Left colon (tissue), 2 donors: ENCODE results near the gene CST7. TPM values are rescaled to one million over a fixed set of nuclear protein-coding genes. Genes with fewer than 3 reads are reported as not detected.
"Not testable (repeated sequence)": the region's sequence is repeated elsewhere in the genome, so short reads cannot be mapped to it uniquely, and the experiment has no call there.

ENCODE experiments used
- ATAC-seq: fragments of 200-7000 bp; cut with Tn5 transposase; one replicate; pipeline ENCODE4 v1.9.1; 2020; ENCODE audit warnings: mild to moderate bottlenecking, moderate library complexity
- DNase-seq, 2 donors: peaks; one replicate each; pipeline ENCODE4 v3.0.0-alpha.2; 2020
- intact Hi-C, 2 donors: fragments of 100-400 bp; cut with DNase I in 1 of 2; cut with micrococcal nuclease in 1 of 2; formaldehyde crosslinking; loops; one replicate each; pipeline versions ENCODE4 v1.11.2 to v1.14.0; 2022; cut with DNase I, micrococcal nuclease
- total RNA-seq, 2 donors: library from RNA; stranded (reverse); fragmentation: NEBNext Ultra II Directional; extraction: Animal tissue kit (Norgen Biotek cat#: 25700); gene quantifications; one replicate each; pipeline ENCODE4 v1.2.1, GENCODE V29; 2021
- donor health status: DM: no; HTN: no; CAD: no.
- donor health status: DM: yes; HTN: yes; CAD: no.

CST7 gene
- total RNA-seq, 2 donors from 2014 or later, result 0.85 to 1.8 TPM

DNA sequence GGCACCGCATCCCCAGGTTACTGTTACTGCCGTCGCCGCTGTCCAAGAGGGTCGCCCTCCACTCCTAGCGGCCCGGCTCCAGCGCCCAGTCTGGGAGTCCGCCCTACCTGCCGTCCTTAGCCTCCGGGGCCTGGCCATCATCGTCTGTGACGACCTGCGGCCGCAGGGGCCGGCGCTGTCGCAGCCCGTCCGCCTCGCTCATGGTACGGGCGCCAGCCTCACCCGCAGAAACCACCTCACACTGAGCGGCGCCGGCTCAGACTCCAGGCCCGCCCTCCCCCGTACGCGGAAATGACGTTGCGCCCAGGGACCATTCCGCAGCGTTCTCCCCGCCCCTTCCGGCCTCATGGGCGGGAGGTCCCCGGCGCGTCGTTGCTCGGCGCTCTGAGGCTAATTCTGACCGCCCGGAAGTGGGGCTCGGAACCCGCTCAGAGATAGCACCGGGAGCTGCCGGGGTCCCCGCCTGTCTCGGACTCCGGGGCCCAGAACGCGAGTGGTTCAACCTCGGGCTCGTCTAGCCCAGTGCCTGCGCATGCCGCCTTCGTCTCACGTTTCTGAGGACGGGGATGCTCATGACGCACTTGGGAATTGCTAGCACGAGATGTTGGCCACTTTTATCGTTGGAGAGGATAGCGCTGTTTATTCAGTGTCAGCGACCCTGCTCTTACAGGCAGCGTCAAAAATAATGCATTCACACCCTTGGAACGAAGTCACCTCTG is 43.6 kb downstream of the CST7 start, which contains the start of gene APMAP:
Gene APMAP (minus strand): TSS at position 265 of the 719 bp plus-strand sequence. CDS start 63 bp downstream, at position 202.
- ATAC-seq (peak; percentile 97), DNase-seq (peak; percentile 95 to 99)
- intact Hi-C loops, result loop anchor here (10.0 kb wide), 2 partner anchors 182 to 412 kb away; partner anchors contain the start of gene GINS1 (in 1 of the 2)

DNA sequence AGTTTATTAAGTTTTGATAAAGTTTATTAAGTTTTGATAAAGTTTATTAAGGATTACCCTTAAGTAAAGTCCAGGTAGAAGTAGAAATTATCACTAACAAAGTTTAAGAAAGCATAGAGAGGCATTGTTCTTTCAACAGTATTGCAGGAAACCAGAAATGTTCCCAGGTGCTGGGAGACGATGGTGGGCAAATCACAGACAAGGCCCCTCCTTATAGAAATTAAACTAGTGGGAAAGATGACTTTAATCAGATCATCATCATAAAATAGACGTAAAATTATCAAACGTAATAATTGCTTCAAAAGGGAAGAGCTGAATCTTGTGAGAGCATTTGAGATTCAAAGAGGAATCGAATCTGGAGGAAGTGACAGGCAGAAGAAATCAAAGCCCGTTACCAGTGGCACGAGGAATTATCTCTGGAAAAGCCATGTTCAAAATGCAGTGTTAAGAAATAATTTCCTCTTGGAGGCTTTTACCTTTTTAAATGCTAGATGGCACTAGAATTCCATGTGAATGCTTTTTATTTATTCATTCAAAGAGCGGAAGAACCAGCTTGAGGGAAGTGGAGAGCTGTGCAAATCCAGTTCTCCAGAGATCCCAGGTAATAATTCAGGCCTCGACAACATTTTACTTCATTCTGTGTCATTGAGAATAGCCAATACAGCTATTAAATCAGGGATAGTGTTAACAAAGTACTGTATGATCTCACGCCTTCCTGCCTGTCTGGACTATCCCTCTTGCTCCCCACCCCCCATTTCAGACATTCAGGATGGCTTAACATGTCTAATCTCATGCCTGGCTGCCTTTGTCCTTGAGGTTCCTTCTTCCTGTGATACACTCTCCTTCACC is 44.5 kb downstream of the CST7 start:
- DNase-seq (no peak), ATAC-seq (peak; percentile 32)
- intact Hi-C loops, result loop anchor here (2.0 to 10.0 kb wide), 3 partner anchors 71 to 411 kb away; partner anchors contain the start of gene GINS1 (in 1 of the 2)

DNA sequence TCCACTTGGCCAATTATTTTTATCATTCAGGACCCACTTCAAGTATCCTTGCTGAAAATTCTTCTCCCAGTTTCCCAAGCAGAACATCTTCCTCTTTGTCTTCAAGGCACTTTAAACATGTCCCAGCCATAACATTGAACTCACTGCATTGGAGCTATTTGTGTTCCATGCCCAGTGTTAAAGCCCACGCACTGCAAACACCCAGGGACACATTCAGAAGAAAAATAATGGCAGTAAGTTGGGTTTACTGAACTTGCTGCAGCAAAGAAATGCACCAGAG is 45.1 kb downstream of the CST7 start:
- intact Hi-C loops, result loop anchor here (2.0 to 10.0 kb wide), 3 partner anchors 71 to 411 kb away; partner anchors contain the start of gene GINS1 (in 1 of the 2)
- ATAC-seq (no peak), DNase-seq (no peak)

DNA sequence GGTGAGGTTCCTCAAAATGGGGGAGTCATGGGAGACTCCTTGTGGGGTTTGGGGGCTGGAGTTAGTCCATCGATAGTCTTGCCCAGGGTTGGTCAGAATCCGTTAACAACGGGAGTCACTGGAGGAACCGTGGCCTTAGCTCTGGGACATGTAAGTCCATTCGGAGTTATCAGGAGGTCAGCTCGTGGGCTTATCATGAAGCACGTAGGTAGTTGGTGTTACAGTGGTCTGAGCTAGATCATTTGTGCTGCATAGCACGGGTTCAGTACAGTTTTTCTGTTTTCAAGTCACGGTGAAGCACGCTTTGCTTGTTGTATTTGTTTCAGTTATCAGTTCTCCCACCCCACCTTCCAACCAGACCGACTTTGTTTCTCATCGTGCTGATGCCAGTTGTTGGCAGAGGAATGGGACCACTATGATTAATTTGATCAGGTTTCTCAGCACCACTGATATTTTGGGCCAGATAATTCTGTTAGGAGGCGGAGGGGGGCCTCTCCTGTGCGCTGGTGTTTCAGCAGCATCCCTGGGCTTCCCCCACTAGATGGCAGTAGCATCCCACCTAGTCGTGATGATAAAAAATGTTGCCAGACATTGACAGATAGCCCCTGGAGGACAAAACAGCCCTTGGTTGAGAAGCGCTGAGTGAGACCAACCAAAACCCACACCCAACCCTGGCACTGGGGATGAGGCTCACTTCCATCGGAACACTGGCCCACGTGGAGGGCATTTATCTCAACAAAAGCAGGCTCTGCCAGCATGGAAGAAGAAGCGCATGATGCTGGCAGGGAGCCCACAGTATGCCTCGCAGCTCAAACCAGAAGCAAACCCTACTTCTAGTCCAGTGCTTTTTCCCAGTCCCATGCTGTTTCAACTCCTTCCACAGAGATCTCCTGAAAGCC is 45.6 kb downstream of the CST7 start:
- ATAC-seq (peak; percentile 35), DNase-seq (peak; percentile 67 to 86)
- intact Hi-C loops, result loop anchor here (2.0 to 10.0 kb wide), 4 partner anchors 70 to 410 kb away; partner anchors contain the start of gene GINS1 (in 1 of the 2)

DNA sequence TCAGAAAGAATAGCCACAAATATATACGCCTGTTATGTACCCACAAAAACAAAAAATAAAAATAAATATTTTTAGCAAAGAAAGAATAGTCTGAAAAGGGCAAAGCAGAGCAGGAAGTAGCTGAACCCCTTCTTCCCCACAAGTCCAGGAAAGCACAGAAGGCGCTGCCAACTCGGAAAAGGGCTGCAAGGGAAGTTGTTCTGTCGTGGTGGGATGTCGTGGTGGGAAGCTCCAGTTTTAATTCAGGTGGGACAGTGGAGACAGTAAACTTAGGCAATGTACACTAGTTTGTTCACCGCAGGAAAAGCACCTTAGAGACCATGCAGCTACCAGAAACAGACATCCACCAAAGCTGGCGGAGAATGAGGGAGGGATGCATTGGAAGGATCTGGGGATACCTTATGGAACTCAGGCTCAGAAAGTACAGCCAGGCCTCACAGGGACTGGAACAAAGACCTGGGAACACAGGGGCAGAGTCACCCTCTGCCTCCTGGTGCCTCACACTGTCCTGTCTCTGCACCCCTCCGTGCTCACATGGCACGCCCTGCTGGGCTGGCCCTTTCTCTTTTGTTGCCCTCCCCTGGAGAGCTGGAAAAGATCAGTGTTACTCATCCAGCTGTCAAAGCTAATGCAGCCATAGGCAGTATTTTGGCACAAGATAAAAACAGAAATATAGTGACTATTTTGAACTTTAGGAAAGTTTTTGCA is 46.8 kb downstream of the CST7 start:
- intact Hi-C loops, result loop anchor here (2.0 to 10.0 kb wide), 4 partner anchors 69 to 409 kb away; partner anchors contain the start of gene GINS1 (in 1 of the 2)
- no peak for DNase-seq

DNA sequence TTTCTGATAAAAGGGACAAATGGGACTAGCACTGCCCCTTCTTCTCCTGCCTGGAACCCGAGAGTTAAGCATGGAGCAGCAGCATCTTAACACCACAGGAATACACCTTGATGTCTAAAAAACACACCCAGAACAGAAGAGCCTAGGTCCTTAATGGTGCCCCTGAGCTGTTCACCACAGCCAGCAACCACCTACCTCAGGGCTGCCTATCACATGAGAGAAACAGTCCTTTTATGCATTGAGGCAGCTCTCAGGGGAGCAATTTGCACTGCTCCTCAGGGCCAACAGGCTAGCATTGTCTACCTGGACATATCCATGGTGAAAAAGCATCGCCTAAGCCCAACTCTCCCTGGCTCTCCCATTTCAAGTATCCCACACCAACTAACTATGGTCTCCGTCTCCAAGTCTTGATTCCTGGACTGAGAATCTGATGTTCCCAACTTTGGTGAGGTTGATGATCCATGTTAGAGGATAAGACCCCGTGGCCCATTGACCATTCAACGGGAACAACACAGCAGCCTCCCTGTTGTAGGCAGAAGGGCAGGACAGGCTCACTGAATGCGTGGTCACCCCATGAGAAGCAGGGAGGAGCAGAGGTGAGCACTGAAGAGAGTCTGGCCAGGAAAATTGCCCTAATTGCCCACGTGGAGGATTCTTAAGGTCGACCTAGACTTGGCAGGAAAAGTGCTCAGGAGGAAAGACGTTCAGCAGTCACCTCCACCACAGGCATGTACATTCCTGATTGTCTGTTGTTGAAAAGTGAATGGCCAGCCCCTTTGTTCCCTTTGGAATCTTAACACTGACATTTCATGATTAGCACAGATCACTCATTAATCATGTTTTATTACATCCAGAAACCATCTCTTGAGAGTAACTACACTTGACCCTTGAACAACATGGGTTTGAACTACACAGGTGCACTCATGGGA is 47.6 kb downstream of the CST7 start:
- DNase-seq, result no peak
- intact Hi-C loops, result loop anchor here (5.0 to 10.0 kb wide), 3 partner anchors 71 to 408 kb away; partner anchors contain the start of gene GINS1 (in 1 of the 2)
- ATAC-seq, result no peak

More for the DNA sequence above, 46.8 kb downstream of the CST7 start:
- ATAC-seq, result no peak

DNA sequence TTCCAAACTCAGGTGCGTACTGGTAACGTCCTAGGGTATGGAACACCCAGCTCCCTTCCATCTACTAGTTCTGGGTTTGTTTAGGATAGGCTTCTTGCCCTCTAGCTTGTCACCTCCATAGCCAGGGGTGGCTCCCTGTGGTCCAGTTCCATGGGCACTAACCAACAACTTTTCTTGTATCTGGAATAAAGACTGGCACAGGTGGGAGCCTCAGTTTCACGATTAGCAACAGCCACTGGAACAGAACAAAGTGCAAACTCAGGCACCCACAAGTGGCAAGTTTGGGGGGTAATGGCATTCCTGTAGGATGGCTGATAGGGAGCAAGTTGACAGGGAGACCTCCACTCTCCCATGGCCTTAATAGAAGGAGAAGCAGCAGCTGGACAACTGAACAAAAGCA is 49.1 kb downstream of the CST7 start:
- no peak for ATAC-seq
- intact Hi-C loops, result loop anchor here (5.0 to 10.0 kb wide), 3 partner anchors 69 to 407 kb away; partner anchors contain the start of gene GINS1 (in 1 of the 2)
- no peak for DNase-seq

DNA sequence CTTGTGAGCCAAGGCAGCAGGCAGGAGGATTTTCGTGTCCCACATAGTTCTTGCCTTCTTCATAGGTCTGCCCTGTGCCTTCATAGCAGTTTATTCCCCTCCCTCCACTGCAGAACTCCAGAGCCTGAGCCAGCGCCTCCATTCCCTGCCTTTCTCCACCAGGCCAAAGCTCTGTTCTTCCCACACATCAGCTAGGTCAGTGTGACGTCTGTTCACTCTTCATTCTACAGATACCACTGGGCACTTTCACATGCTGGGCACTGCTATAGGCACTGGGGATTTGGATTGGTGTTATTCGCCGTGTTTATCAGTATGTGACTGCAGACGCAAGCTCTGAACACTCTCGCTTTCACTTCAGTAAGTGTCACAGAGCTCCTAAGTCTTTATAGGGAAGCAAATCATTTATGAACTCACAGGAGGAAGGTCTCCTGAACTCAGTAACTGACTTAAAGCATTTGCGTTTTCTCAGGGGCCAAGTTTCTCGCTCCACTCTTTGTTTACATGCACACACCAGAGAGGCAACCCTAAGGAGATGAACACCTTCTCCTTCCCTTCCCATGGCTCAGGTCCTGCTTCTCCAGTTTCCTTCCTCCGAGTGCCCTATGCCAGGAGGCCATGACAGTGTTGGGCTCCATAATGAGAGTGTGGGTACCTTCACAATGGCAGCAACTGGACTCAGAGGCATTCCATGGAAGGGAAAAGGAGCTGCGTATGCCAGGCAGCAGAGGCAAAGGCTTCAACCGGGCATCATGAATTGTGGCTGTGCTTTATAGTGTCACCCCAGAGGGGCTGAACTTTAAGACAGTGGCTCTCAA is 49.8 kb downstream of the CST7 start:
- ATAC-seq, result no peak
- intact Hi-C loops, result loop anchor here (5.0 to 10.0 kb wide), 3 partner anchors 68 to 406 kb away; partner anchors contain the start of gene GINS1 (in 1 of the 2)

DNA sequence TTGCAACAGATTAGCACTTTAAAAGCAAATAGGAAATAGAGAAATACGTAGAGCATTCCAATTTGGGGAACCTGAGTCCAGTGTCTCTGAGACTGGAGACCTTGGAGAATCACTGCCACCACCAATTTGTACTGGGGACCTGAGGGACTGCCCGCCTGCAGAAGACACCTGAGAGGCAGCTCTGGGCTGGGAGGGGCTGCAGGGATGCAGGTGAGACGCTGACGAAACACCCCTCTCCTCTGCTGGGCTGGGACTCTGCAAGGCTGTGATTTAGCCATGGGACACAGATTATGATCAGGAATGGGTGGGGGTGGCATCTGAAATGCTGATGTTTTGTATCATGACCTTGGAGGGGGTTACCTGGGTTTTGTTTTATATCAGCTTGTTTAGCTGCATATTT is 50.5 kb downstream of the CST7 start:
- intact Hi-C loops, result loop anchor here (5.0 to 10.0 kb wide), 3 partner anchors 68 to 405 kb away; partner anchors contain the start of gene GINS1 (in 1 of the 2)
- DNase-seq (no peak), ATAC-seq (no peak)

More for the DNA sequence above, 49.8 kb downstream of the CST7 start:
- DNase-seq, result no peak

DNA sequence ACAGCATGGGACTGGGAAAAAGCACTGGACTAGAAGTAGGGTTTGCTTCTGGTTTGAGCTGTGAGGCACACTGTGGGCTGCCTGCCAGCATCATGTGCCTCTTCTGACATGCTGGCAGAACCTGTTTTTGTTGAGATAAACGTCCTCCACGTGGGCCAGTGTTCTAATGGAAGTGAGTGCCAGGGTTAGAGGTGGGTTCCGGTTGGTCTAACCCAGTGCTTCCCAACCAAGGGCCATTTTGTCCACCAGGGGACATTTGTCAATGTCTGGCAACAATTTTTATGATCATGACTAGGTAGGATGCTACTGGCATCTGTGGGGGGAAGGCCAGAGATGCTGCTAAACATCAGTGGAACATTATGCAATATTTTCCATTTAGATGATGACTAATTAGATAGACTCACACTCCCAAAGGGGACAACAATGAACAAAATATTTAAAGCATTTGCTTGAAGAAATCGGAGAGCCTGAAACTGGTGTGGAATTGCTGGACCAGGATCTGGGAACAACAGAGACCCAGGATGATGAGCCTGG is 51.3 kb downstream of the CST7 start:
- intact Hi-C loops, result no loop called here
- ATAC-seq, result peak; percentile 46
- peak in 1 of 2 donors; percentile 36 for DNase-seq

DNA sequence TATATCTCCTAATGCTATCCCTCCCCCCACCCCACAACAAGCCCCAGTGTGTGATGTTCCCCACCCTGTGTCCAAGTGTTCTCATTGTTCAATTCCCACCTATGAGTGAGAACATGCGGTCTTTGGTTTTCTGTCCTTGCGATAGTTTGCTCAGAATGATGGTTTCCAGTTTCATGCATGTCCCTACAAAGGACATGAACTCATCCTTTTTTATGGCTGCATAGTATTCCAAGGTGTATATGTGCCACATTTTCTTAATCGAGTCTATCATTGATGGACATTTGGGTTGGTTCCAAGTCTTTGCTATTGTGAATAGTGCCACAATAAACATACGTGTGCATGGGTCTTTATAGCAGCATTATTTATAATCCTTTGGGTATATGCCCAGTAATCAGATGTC is 52.3 kb downstream of the CST7 start:
- intact Hi-C loops, ATAC-seq, DNase-seq: not testable (repeated sequence)

DNA sequence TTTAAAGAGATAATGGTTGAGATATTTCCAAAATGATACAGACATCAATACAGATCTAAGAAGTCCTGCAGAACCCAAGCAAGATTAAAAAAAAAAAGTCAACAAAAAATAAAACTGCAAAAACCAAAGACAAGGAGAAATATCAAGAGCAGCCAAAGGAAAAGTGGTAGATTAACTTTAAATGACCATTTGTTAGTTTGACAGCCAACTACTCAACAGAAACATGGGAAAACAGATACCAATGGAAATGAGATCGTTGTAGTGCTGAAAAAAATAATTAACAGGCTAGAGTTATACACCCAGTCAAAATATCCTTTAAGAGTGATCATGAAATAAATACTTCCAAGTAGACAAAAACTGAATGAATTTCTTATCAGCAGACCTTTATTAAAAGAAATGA is 53.9 kb downstream of the CST7 start:
- ATAC-seq (no peak), DNase-seq (no peak)
- intact Hi-C loops, result no loop called here

DNA sequence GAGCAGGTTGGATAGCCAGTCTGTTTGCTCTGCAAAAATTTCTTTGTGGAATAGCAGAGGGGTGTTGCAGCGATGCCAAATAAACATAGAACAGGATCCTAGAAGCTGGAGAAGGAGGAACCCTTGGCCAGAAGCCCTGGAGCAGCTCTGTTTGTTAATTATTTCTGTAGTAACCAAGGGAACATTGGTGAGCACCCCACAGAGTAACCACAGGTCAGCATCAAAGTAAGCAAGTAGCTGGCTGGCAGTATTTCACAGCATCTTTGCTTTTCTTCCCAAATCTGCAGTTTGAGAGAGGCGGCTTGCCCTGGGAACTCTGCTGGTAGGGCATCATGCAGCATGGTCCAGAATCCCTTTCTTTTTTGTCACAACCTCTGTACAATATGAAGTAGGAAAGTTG is 56.2 kb downstream of the CST7 start:
- ATAC-seq, result no peak
- DNase-seq, result peak in 1 of 2 donors; percentile 35
- intact Hi-C loops, result no loop called here

DNA sequence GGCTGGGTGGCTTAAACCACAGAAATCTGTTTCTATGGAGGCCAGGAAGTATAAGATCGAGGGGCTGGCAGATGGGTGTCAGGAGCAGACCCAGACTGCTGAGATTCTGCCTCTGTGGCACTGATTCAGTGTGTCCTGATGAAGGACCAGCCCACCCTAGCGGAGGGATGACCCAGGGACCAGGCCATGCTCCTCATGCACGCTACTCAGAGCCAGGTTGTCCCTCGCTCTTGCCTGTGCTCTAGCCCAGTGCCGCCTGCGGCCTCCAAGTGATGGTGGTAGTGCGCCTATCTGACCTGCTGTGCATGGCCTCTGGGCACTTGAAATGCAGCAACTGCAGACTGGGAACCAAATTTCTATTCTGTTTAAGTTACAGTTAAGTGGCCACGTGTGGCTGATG is 56.6 kb downstream of the CST7 start:
- intact Hi-C loops, result no loop called here
- peak in 1 of 2 donors; percentile 16 for DNase-seq
- ATAC-seq, result no peak

DNA sequence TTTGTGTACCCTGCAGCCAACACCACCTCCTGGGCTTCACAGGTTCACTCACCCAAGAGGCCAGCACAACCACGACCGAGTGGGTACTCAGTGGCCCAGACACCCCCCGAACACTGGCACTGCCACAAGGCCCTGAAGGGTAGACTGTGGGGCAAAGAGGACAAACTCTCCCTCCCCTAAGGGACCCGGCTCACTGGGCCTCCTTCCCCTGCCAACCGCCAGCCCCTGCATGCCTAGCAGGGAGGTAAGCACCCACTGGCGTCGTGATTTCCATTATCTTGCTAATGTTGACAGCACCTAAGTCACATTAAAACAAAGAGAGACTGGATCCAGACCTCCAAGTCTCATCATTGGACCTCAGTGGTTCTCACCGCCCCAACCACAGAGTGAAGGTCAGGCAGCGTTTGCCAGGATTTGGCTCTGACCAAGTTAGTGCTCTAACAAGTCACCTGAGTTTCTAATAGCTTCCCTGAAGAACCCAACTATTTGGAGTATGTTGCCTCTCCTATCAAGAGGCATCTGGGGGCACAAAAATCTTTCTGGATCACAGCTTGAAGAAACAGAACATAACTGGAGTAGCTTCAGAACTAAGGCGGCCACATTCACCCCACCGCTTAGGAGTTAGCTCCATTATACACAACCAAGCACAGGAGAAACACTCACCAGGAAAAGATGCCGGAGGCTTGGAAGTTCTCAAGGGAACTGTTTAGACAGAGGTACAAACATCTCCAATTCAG is 57.5 kb downstream of the CST7 start:
- DNase-seq (peak in 1 of 2 donors; percentile 22), ATAC-seq (no peak)
- intact Hi-C loops, result no loop called here
